DMS153 (cell line): Measurements from ENCODE around the gene LRRC75A.
A peak's percentile ranks its signal among the peaks of the same experiment; 100 is the strongest.
"Not testable (repeated sequence)": the region's sequence is repeated elsewhere in the genome, so short reads cannot be mapped to it uniquely, and the experiment has no call there.

Source experiments
- DNase-seq: peaks from one replicate; lab custom pipeline; 2025; lab: John Stamatoyannopoulos, UW

The LRRC75A gene, protein sequence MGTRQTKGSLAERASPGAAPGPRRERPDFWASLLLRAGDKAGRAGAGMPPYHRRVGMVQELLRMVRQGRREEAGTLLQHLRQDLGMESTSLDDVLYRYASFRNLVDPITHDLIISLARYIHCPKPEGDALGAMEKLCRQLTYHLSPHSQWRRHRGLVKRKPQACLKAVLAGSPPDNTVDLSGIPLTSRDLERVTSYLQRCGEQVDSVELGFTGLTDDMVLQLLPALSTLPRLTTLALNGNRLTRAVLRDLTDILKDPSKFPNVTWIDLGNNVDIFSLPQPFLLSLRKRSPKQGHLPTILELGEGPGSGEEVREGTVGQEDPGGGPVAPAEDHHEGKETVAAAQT

DNA sequence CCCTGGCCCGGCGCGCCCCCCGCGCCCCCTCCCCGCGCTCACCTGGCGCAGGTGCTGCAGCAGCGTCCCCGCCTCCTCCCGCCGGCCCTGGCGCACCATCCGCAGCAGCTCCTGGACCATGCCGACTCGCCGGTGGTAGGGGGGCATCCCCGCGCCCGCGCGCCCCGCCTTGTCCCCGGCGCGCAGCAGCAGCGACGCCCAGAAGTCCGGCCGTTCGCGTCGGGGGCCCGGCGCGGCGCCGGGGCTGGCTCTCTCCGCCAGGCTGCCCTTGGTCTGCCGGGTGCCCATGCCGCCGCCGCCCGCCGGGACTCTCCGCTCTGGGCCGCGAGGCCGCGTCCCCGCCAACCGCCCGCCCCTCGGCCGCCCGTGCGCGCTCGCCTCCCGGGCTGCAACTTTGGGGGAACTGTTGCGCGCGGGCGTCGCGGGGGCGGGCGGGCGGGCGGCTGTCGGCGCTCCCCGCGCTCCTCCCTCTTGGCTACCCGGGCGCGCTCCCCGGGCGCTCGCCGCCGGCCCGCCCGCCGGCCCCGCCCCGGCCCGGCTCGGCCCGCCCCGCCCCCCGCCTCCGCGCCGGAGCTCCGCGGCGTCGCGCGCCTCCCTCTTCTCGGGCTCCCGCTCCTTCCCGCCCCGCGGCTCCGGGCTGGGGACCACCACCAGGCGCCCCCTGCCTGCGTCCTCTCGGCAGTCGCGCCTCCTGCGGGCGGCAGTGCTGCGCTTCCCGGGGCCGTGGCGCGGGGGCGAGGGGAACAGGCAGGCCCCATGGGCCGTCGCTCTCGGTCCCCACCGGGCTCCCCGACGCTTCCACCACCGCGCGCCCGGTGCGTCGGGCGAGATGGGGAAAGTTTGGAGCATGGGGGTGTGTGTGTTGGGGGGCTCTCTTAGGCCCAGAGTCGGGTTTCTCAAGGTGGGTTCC is at the start of gene LRRC75A:
Gene LRRC75A, minus strand, starts transcription at position 491 of the 910 bp plus-strand sequence. Its CDS starts 203 bp downstream, at position 288.
- no peak for DNase-seq

DNA sequence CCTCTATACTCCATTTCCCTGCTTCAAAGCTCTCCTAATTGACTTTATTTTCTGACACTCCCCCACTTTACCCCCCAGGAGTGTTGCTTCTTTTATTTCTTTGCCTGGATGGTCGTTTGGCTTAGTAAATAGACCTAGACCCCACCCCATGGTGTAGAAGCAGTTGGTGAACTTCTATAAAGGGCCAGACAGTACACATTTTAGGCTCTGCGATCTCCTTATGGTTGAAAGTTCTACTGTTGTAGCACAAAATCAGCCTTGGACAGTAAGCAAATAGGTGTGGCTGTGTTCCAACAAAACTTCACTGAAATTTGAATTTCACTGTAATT is 45.1 kb upstream of the LRRC75A start:
- DNase-seq, result no peak

DNA sequence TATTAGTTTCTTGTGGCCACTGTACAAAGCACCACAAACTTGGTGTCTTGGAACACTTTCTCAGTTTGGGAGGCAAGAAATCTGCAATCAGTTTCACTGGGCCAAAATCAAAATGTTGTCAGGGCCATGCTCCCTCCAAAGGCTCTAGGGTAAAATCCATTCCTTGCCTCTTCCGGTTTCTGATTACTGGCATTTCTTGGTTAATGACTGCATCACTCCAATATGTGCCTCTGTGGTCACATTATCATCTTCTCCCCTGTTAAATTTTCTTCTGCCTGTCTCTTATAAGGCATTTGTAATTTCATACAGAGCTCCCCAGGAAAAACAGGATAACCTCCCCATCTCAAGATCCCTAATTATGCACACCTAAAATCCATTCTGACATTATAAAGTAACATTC is 42.2 kb upstream of the LRRC75A start:
- no peak for DNase-seq

DNA sequence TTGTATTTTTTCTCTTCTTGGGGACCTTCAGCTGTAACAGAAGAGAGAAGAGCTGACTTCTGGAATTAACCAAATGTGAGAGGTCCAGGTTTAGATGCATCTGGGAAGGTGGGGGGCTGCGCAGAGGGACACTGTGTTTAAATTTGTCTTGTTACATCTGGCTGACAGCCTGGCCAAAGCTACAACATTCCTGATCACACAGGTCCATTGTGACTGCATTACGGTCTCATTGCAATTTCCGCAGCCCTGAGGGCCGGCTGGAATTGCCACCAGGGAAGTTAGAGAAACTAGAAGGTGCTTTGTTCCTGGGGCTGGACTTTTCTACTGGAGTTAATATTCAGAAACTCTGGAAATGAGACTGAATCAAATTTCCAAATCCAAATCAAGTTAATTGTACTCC is 37.9 kb upstream of the LRRC75A start:
- DNase-seq, result no peak

DNA sequence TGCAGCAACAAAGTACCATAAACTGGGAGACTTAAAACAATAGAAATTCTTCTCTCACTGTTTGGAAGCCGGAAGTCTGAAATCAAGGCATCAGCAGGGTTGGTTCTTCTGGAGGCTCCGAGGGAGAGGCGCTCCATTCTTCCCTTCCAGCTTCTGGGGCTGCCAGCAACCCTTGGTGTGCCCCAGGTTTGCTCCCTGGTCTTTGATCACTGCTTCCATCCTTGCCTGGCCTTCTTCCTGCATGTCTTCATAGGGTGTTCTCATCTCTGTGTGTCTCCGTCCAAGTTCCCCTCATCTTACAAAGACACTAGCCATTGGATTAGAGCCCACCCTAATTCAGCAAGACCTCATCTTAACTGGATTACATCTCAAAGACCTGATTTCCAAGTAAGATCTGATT is 35.3 kb upstream of the LRRC75A start:
- no peak for DNase-seq

DNA sequence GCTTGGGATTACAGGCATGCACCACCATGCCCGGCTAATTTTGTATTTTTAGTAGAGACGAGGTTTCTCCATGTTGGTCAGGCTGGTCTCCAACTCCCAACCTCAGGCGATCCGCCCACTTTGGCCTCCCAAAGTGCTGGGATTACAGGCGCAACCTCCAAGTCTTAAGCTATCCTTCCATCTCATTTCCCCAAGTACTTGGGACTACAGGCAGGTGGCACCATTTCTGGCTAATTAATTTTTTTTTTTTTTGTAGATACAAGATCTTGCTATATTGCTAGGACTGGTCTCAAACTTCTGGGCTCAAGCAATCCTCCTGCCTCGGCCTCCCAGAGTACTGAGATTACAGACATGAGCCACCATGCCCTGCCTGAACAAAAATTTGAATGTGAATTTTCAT is 33.6 kb upstream of the LRRC75A start:
- DNase-seq, result not testable (repeated sequence)

DNA sequence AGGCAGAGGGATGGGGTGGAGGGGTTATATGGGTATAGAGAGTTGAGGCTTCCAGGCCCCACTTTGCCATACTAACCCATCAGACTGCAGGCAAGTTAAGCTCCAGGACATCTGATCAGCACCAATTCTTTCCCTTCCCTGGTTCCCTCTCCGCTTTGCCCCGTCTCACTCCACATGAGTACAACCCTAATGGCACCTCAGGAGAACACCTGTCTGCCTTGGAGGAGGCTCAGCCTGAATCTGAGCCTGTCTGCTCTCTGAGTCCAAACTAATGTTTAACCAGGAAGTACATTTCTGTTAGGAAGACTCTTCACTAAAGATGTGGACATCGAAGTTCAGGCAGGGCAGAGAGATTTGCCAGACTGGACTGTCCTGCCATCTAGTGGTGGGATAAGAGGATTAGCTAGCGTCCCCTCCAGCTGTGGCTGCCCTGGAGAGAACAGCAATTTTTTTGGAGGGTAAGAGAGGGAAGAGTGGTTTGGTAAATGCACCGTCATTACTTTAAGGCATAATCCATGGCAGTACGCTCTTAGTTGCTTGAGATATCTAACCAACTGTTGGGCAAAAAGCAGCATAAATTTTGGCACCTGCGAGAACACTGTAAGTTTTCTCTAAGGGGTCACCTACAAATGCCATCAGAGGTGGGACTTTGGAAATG is 29.2 kb upstream of the LRRC75A start:
- DNase-seq, result peak; percentile 61

DNA sequence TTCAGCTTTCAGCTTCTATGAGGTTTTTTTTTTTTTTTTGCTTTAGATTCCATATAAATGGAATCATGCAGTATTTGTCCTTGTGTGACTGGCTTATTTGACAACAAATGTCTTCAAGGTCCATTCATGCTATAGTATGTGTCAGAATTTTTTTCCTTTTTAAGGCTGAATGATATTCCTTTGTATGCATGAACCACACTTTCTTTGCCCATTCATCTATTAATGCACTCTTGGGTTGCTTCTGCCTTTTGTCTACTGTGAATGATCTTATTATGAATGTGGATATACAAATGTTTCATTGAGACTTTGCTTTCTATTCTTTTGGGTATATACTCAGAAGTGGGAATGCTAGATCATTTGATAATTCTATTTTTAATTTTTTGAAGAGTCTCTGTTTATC is 27.0 kb upstream of the LRRC75A start:
- no peak for DNase-seq

DNA sequence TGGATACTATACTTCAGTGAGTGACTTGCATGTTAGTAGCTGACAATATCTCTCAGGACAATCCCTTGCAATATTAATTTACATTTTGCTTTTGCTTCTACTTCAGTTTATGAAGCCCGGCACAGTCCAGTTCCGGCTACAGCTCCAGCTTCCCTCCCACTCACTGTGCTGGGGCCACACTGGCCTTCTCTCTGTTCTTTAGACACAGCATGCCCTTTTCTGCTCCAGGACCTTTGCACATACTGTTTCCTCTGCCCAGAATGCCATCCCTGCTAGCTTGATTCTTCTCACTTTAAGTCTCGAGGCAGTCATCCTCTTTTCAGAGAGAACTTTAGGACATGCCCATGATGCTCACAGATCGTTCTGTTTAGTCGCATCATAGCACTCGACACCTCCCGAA is 25.5 kb upstream of the LRRC75A start:
- no peak for DNase-seq

DNA sequence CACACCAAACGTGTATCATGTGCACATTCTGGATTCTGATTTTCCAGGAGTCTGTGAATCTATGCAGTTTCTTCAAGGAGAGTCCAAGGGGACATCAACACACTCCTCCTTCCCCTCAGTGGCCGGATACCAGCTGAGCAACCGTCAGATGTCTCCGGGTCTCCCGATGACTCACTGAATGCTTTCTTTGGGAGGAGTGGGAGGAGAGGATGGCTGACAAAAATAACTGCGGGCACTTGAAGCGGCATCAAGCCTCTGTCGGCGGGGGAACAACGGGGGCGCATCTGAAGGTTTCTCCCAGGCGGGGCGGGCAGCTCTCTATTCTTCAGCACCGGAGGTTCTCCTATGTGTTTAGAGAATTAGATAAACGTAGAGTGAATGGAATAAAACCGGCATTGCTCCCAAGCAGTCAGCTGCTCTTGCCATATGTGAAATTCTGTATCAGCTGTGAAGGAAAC is 24.6 kb upstream of the LRRC75A start:
- no peak for DNase-seq

DNA sequence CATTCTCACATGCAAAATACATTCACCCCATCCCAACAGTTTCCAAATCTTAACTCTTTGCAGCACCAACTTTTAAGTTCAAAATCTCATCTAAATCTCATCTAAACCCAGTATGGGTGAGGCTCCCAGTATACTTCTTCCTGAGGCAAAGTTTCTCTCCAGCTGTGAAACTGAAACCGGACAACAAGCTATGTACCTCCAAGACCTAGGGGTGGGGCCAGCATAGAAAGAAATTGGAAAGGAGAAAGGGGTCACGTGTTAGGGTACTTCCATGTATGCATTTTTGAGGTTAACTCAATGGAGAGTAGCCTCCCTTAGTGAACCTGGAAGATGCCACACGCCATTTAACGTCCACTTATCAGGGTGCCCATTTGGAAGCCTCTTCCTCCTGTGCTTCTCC is 23.9 kb upstream of the LRRC75A start:
- no peak for DNase-seq

DNA sequence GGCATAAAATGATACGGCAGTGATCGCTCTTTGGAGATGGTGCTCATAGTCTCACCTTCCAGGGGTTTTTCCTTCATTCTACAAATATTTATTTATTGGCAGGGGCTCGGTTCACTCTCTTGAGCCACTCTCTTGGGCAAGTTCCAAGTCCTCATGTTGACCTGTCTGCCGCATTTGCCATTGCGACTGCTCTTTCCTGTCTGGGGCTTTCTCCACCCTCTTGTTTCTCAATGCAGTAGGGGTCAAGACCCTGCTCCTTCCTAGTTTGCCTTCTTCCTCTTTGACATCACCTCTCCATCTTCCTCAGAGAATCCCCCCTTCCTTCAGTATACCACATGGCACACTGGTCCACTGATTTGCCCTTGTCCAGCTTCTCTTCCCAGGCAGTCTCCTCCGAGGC is 21.9 kb upstream of the LRRC75A start:
- no peak for DNase-seq

DNA sequence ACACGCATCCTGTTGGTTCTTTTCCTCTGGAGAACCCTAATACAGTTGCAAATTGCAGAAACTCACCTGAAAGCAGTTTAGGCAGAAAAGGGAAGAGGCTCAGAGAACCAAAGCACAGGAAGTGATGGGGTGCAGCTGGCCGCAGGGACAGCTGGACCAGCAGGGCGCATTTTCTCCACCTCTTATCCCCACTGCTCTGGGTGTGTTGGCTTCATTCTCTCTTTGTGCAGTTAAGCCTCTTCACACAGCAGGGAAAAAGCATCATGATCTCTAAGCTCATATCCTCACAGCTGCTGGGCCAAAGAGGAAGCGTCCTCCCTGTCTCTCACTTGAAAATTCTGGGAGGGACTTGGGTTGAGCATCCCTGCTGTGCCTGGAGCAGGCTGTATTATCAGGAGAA is 20.0 kb upstream of the LRRC75A start:
- peak; percentile 21 for DNase-seq

DNA sequence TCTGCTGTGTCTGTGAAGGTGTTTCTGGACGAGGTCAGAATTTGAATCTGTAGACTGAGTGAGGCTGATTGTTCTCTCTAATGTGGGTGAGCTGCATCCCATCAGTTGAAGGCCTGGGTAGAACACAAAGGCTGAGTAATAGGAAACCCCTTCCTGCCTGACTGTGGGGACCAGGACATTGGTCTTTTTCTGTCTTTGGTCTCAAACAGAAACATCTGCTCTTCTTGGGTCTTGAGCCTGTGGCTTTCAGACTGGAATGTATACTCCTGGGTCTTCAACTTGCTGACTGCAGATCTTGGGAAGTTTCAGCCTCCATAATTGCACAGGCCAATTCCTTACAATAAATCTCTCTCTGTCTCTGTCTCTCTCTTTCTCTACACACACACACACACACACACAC is 19.6 kb upstream of the LRRC75A start:
- no peak for DNase-seq

DNA sequence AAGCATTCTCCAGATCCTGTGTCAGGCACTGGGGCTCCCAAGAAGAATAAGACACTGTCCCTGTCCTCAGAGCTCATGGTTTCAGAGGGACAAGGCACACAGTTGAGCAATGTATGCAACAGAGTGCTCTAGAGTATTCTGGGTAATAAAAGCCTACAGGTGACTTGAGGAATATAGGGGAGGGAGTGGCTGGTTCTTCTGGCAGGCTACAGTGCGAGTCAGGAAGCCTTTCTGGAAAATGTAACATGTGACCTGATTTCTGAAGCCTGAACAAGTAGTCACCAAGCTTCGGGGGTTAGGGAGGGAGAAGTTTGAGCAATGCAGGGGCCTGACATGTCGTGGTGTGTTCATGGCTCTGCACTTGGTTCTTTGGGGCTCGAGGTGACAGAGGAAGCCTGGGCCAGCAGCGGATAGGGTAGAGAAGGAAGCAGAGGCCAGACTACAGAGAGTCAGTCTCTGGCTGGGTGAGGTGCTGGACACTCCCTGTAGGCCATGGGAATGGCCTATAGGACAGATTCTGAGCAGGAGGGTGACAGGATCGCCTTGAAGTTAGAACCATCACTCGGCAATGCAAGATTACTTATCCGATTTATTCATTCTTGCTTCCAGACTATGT is 16.0 kb upstream of the LRRC75A start:
- no peak for DNase-seq

DNA sequence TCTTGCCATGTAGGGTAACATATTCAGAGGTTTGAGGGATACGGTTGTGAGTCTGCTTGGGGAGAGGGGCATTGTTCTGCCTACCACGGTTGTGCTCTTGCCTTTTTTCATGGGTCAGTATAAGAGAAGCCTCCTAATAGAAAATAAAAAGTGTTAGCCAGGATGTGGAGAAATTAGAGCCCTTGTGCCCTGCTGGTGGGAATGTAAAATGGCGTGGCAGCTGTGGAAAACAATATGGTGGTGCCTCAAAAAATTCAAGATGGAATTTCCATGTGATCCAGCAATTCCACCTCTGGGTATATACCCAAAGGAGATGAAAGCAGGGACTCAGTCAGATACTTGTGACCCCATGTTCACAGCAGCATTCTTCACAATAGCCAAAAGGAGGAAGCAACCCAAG is 14.2 kb upstream of the LRRC75A start:
- no peak for DNase-seq

DNA sequence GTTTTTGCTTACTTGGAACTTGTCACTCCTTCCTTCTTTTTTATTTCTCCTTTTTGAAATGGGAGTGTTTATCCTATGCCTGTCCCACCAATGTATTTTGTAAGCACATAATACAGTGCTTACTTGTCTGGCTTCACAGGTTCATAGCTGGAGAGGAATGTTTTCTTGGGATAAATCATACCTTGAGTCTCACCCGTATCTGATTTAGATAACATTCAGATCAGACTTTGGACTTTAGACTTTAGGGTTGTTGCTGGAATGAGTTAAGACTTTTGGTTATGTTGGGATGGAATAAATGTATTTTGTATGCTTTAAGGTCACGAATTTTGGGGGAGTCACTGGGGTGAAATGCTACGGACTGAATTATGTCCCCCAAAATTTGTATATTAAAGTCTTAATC is 13.0 kb upstream of the LRRC75A start:
- no peak for DNase-seq

DNA sequence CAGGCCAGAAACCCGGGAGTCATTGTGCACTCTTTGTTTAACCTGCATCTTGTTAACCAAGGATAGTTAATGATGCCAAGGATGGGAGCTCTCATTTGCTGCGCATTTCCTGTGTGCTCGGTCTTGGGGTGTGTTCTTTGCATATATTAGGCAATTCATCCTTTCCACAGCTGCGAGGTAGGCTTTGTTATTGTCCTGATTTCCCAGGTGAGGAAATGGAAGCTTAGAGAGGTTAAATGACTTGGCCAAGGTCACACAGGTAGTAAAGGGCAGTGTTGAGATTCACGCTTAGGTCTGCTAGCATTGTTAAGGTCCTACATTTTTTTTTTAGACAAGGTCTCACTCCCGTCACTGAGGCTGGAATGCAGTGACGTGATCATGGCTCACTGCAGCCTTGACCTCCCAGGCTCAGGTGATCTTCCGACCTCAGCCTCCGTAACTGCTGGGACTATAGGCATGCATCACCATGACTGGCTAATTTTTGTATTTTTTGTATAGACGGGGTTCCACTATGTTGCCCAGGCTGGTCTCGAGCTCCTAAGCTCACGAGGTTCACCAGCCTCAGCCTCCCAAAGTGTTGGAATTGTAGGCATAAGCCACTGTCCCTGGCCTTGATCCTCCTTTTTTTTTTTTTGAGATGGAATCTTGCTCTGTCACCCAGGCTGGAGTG is 5.0 kb upstream of the LRRC75A start:
- DNase-seq, result no peak

DNA sequence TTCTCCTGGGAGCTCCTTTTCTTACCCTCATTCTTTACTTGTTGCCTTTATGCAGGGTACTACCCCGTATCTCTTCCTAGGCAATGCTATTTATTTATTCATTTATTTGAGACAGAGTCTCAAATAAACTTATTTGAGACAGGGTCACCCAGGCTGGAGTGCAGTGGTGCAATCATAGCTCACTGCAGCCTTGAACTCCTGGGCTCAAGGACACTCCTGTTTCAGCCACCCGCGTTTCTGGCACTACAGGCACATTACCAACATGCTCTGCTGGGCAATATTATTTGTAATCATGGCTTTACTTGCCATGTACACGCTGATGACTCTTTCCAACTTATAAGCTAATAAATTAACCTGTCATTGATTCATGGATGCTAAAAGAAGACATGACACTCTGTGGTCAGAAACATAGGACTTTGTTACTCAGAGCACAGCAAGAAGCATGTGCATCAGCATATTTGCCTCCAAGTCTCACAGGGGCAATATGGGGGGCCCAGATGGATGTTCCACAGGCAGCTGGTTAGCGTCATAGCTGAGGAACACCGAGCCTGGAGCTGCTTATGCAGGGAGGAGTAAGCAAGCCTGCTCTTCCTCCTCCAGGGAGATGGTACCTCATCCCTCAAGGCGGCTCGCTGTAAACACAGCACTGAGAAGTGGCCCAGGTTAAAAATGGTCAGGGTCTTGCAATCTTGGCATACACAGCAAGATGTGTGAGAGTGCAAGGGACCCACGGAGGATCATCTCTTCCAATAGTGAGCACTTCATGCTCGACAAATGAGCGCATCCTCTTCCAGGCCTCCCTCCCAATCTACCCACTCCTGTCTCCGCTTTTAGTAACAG is 4.2 kb upstream of the LRRC75A start:
- DNase-seq, result no peak

DNA sequence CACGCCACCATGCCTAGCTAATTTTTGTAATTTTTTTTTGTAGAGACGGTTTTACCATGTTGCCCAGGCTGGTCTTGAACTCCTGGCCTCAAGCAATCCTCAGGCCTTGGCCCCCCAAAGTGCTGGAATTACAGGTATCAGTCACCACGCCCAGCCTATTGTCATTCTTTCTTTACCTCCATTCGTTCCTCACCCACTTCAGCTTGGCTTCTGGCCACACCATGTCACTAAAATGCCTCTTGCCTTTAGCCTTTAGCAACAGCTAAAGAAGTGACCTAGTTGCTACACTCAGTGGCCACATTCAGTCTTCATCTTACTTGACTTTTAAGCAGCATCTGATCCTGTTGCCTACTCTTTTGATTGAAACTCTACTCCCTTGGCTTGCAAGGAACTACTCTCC is 3.6 kb upstream of the LRRC75A start:
- no peak for DNase-seq

DNA sequence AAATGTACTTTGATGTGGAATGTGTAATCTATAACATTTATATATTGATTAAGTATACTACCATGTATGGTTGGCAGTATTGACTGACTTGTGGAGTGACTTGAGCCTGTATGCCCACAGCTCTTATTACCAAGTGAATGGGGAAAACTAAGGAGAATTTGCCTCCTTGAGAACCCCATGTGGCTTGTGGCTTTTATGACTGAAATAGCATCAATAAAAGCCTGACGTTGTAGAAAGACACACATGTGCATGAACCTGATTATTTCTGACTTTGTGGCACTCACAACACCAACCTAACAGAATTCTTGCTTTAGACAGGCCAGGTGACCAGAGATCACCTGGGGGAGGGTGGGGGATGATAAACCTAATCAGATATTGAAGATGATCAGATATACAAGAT is 2.1 kb upstream of the LRRC75A start:
- no peak for DNase-seq
